Small intestine (tissue), 7 donors: ENCODE measurements around the gene ZNF101. TPM values are rescaled to one million over a fixed set of nuclear protein-coding genes. Genes with fewer than 3 reads are reported as not detected.

ENCODE experiments used
- DNase-seq, 2 donors: peaks; one replicate each; pipeline versions ENCODE4 v3.0.0 to v3.0.0-alpha.2; 2013
- FAIRE-seq: peaks from 2 replicates; lab custom pipeline; 2012; peaks lifted over from hg19 to GRCh38; lab: Jason Lieb, UNC
- H3K27ac ChIP-seq, 3 donors: one replicate each; pipeline ENCODE4 v1.5.1; 2013; ENCODE audit warnings: low read length in 2 of 3, mild to moderate bottlenecking in 2 of 3, control low read depth in 1 of 3, inconsistent platforms in 1 of 3, low read depth in 1 of 3, moderate library complexity in 1 of 3
- H3K27me3 ChIP-seq, 3 donors: one replicate each; pipeline ENCODE4 v1.6.1; 2013; ENCODE audit warnings: low read length in 3 of 3, inconsistent platforms in 1 of 3; ENCODE audit not compliant: control insufficient read depth in 3 of 3, insufficient read depth in 3 of 3
- H3K36me3 ChIP-seq, 3 donors: one replicate each; pipeline ENCODE4 v1.6.1; 2013; ENCODE audit warnings: low read length in 3 of 3, inconsistent platforms in 1 of 3, low read depth in 1 of 3, mild to moderate bottlenecking in 1 of 3, moderate library complexity in 1 of 3; ENCODE audit not compliant: control insufficient read depth in 3 of 3, insufficient read depth in 2 of 3
- H3K4me1 ChIP-seq, 3 donors: one replicate each; pipeline ENCODE4 v1.6.1; 2013; ENCODE audit warnings: low read length in 2 of 3, inconsistent platforms in 1 of 3, low read depth in 1 of 3, mild to moderate bottlenecking in 1 of 3, moderate library complexity in 1 of 3; ENCODE audit not compliant: control insufficient read depth in 3 of 3, insufficient read depth in 2 of 3
- H3K4me3 ChIP-seq, 3 donors: one replicate each; pipeline ENCODE4 v1.5.1; 2013; ENCODE audit warnings: low read length in 3 of 3, control low read depth in 1 of 3, inconsistent platforms in 1 of 3, low read depth in 1 of 3, mild to moderate bottlenecking in 1 of 3, moderate library complexity in 1 of 3
- H3K9me3 ChIP-seq, 2 donors: one replicate each; pipeline ENCODE4 v1.6.1; 2013; ENCODE audit warnings: low read depth in 1 of 2, low read length in 1 of 2; ENCODE audit not compliant: control insufficient read depth in 2 of 2, insufficient read depth in 1 of 2
- WGBS, 3 donors: extraction: QIAGEN DNeasy Blood & Tissue Kit; methylation state at CpG; one replicate each; pipeline ENCODE4 v1.1.7; 2013; 5-methylcytosine and 5-hydroxymethylcytosine counted together
- polyA plus RNA-seq, 4 donors: library from polyadenylated mRNA; stranded (reverse) in 3 of 4; unstranded in 1 of 4; fragments of 200-250 nt in 3 of 4; fragments of 120-200 nt in 1 of 4; gene quantifications; one replicate each; pipeline versions ENCODE4 v1.2.1 to v1.2.3, GENCODE V29; 2013
- donor health status: healthy with polysubstance abuse.
- donor health status: control.
- donor health status: control.
- donor health status: Bipolar disorder and iron deficiency.
- donor health status: healthy.

ZNF101 gene
- polyA plus RNA-seq, 4 donors = 7.1 to 10.0 (median 8.7) TPM

DNA sequence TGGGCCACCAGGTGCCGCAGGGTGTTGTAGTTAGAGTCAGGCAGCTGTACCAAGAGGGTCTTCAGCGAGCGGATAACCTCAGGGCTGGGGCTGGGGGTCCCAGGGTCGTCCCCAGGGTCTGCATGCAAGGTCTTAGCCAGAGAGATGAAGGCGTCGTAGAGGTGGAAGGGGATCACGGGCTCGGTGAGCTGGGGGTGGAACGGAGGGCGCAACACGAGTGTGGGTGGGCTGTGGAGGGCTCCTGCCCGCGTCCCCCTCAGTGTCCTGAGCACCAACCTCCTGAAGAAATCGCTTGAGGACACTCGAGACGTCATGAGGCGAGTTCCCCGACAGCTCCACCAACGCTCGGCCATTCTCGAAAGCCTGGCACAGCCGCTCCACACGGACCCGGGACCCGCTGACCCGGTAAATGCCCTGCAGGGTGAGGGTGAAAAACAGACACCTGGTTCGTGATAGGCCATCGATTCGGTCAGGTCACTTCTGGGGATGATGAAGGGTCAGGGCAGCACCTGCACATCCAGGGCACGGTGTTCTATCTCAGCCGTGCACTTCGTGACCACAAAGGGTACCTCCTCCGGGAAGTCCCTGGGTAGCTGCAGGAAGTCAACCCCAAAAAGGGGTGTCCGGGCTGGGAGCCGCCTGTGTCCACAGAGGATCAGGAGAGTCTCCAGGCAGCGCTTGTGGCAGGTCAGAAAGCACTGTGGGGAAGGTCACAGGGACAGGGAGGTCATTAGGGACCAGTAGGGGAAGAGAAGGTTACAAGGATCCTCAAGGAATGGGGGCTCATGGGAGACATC is 33.9 kb upstream of the ZNF101 start:
- Histone ChIP-seq H3K4me1 (no peaks in the 10 kb centered on the region), H3K36me3 (peaks cover 10 to 30% (median 20%) of the 10 kb centered on the region in 3 donors), H3K27ac (no peak overlapping the region), H3K4me3 (no peak overlapping the region), H3K27me3 (no peaks in the 10 kb centered on the region), H3K9me3 (no peaks in the 10 kb centered on the region)
- DNase-seq = no peak
- no peak for FAIRE-seq
- 94 to 97% (median 95%) methylated on average over 34 to 36 of the region's 36 CpGs for WGBS, 3 donors

DNA sequence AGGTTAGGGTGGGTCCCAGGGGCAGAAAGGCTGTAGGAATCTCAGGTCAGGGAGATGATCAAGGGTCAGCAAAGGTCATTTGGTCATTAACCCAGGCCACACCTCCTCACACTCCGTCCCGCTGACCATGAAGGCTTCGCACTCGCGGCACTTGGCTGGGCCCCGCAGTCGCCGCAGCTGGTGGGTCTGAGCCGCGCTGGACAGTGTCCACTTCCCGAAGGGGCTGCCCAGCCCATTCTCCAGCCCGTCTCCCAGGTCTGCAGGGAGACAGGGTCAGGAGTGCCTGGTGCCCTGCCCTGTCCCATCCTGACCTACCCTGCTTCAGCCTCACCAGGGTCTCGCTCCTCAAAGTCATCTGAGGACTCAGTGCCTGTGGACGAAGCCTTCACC is 33.3 kb upstream of the ZNF101 start:
- Histone ChIP-seq H3K4me1 (no peaks in the 10 kb centered on the region), H3K27me3 (no peaks in the 10 kb centered on the region), H3K4me3 (no peak overlapping the region), H3K27ac (no peak overlapping the region), H3K36me3 (peaks cover 10 to 33% (median 22%) of the 10 kb centered on the region in 3 donors), H3K9me3 (no peaks in the 10 kb centered on the region)
- FAIRE-seq = no peak
- no peak for DNase-seq
- 96 to 98% (median 97%) methylated on average over 14 of the region's 14 CpGs for WGBS, 3 donors

DNA sequence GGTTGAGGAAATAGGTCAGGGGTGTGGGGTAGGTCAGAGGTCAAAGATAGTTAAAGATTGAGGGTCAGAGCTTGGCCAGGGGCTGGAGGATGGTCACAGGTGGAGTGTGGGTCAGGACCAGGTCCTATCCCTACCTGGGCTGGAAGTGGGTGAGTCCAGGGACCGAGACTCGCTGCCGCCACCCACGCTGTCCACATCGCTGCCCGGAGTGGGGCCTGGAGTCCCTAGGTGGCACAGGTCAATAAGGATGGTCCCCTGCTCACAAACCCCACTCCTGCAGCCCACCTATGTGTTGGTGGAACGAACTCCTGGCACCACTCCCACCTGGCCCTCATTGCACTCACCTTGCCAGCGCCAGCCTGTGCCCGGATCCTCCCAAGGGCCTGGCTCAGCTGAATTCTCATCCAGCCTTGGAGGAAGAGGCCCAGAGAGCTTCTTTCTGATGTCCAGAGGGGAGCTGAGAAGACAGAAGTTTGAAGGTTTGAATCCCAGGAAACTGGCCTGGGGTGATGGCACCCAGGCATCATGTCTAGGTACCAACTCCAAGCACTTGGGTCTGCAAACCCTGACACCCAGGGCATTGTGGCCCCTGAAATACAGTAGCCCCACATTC is 32.0 kb upstream of the ZNF101 start:
- no peaks in the 10 kb centered on the region for H3K27me3 ChIP-seq
- H3K36me3 ChIP-seq = peaks cover 10 to 35% (median 22%) of the 10 kb centered on the region in 3 donors
- H3K4me1 ChIP-seq = no peaks in the 10 kb centered on the region
- no peak for DNase-seq
- no peaks in the 10 kb centered on the region for H3K9me3 ChIP-seq
- H3K4me3 ChIP-seq = no peak overlapping the region
- no peak overlapping the region for H3K27ac ChIP-seq
- no peak for FAIRE-seq
- 95 to 97% (median 96%) methylated on average over 9 of the region's 9 CpGs for WGBS, 3 donors

DNA sequence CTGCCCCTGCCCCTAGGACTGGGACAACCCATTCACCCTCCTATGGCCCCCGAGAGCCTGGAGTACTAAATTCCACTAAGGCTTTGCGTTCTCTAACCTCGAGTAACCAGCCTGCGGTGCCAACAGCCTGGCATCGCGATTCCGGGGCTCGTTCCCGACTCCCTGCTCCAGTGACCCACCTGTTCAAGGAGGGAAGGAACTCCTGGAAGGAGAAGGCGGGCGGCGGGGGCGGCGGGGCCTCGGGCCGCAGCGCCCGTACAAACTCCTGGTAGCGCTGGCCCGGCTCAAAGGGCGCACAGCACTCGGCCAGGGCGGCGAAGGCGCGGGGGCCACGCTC is 31.5 kb upstream of the ZNF101 start:
- Histone ChIP-seq H3K27ac (no peak overlapping the region), H3K27me3 (no peaks in the 10 kb centered on the region), H3K4me3 (no peak overlapping the region), H3K36me3 (peaks cover 10 to 35% (median 22%) of the 10 kb centered on the region in 3 donors), H3K4me1 (no peaks in the 10 kb centered on the region), H3K9me3 (no peaks in the 10 kb centered on the region)
- no peak for FAIRE-seq
- DNase-seq = no peak
- 76 to 82% (median 78%) methylated on average over 26 to 27 of the region's 27 CpGs for WGBS, 3 donors

DNA sequence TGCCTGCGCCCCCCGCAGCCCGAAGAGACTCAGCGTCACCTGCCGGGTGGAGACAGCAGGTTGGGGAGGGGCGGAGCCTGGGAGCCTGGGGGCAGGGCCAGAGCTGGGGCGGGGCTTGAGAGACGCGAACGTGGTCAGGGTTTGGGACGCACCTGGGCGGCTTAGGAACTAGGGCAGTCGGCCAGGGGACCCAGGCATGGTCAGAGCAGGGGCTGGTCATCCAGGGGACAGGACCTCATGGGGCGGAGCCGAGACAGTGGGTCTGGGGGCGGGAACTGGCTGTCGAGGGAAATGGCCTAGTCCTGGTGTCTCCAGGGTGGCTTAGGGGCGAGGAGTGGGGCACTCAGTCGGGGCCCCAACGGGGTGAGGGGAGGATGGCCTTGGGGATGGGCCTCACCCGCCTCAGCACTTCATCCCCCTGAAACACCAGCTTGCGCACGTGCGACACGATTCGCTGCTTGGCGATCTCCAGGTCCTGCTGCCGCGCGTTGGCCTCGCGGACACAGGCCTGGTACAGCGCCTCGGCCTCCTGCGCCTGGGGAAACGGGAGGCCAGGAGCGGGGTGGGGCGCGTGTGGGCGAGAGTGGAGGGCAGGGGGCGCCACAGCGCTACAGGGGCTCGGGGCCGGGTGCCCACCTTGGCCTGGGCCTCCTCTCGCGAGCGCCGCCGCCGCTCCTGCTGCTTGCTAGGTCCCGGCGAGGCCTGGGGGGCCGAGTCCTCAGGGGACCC is 31.0 kb upstream of the ZNF101 start:
- DNase-seq (peak in 1 of 2 donors; percentile 54), FAIRE-seq (no peak)
- Histone ChIP-seq H3K36me3 (peaks cover 10 to 35% (median 22%) of the 10 kb centered on the region in 3 donors), H3K9me3 (no peaks in the 10 kb centered on the region), H3K4me1 (no peaks in the 10 kb centered on the region), H3K4me3 (no peak overlapping the region), H3K27ac (no peak overlapping the region), H3K27me3 (no peaks in the 10 kb centered on the region)
- WGBS, 3 donors = 81 to 89% (median 86%) methylated on average over 41 to 53 of the region's 53 CpGs

DNA sequence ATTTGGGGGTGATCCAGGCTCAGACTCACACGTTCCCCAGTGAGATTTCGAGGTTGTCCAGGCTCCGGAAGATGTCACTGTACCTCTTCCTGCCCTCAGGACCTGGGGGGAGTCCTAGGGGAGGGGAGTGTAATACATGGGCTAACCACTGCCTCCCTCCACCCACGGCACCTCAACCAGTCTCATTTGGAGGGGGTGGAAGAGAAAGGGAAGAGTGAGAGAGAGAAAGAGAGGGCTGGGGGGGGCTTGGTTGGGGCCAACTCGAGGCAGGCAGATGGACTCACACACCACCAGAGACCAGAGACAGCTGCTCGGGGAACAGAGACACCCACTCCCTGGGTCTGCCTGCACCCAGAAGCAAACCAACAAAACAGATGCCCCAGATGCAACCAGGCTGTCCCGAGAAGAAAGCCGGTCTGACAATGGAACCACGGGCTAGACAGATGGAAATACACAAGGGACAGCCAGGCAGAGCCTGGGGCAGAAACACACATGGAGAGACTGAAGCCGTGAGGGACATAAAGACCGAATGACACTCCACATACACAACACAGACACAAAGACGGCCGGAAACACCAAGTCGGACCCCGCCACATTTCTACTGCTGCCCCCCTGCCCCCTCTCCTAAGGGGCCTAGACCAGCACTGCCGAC is 26.0 kb upstream of the ZNF101 start:
- H3K27ac ChIP-seq = peak overlapping the region in 2 of 3 donors; percentile 66 to 80

DNA sequence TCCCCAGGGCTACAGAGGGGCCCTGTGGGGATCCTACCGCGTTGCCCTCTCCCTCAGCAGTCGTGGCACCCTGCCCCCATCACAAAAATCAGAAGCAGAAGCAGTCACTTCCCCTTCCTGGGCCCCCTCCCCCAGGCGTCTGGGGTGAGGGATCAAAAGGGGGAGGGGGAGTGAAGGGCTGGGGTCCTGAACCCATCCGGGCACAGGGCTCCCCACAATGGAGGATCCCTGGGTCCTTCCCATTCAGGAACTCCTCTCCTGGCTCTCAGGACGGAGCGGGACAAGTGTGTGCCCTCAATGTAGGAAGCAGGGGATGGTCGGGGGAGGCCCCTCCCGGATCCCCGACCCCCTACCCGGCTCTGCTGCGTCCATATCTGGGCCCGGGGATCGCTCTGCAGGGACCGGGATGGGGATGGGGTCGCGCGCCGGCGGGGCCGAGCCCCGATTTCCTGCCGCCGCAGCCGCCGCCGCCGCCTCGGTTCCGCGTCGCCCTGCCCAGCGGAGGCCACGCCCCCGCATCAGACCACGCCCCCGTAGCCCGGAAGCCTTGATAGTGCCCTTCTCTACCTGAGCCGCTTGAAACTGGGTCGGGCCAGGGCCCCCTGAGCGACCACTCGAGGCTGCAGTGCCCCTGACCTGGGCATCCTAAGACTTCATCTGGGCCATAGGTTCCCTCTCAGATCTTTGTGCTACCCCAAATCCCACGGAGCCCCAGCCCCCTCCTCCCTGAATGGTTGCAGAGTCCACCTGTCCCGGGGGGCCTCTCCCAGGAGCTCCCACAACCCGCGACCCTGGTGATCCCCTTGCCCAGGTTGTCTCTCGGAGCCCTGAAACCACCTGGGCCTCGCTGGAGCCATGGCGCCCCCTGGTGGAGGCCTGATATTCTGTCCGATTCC is 25.2 kb upstream of the ZNF101 start, which contains the start of gene GMIP:
Gene GMIP, minus strand, starts transcription at position 500 of the 896 bp plus-strand sequence. Its CDS starts 128 bp downstream, at position 372.
- FAIRE-seq = no peak
- peak within 1 kb of the TSS; percentile 64 to 98 (median 80) for H3K4me3 ChIP-seq

More for the DNA sequence above, 26.0 kb upstream of the ZNF101 start:
- peaks cover 19 to 36% (median 22%) of the 10 kb centered on the region in 3 donors for H3K36me3 ChIP-seq
- no peaks in the 10 kb centered on the region for H3K9me3 ChIP-seq
- WGBS, 3 donors = 21 to 22% (median 21%) methylated on average over 14 to 16 of the region's 16 CpGs
- peak overlapping the region; percentile 64 to 98 (median 80) for H3K4me3 ChIP-seq
- DNase-seq (peak in 1 of 2 donors; percentile 41), FAIRE-seq (no peak)
- no peaks in the 10 kb centered on the region for H3K27me3 ChIP-seq
- peaks cover 0 to 8% (median 0%) of the 10 kb centered on the region in 3 donors for H3K4me1 ChIP-seq

More for the DNA sequence above, 25.2 kb upstream of the ZNF101 start, which contains the start of gene GMIP:
- Histone ChIP-seq H3K27me3 (no peaks in the 10 kb centered on the region), H3K9me3 (no peaks in the 10 kb centered on the region), H3K36me3 (peaks cover 16 to 41% (median 23%) of the 10 kb centered on the region in 3 donors), H3K27ac (peak within 1 kb of the TSS; percentile 66 to 80 (median 79)), H3K4me1 (peaks cover 0 to 8% (median 0%) of the 10 kb centered on the region in 3 donors)
- 0 to 1% (median 1%) methylated on average over 43 to 50 of the region's 50 CpGs for WGBS, 3 donors
- peak; percentile 83 to 90 for DNase-seq
